Prostate gland (tissue), 2 donors: ENCODE results near the gene DTL.

Experiments used
- POLR2AphosphoS5 ChIP-seq: sonication (generic); formaldehyde crosslinking; IDR thresholded peaks from one replicate; pipeline ENCODE4 v1.6.1; 2017; ENCODE audit warnings: antibody characterized with exemption
- TF ChIP-seq, protein P1 (sequence below), 4 experiments: fragments of 200-600 bp in 2 of 4; fragments of 450-650 bp in 2 of 4; sonication (generic) in 2 of 4; IDR thresholded peaks; 1 replicate in 3 of 4; 2 replicates in 1 of 4; pipeline ENCODE4 v1.5.1; 2016 to 2019; ENCODE audit warnings: antibody characterized with exemption in 4 of 4, mild to moderate bottlenecking in 2 of 4, moderate library complexity in 2 of 4

DNA sequence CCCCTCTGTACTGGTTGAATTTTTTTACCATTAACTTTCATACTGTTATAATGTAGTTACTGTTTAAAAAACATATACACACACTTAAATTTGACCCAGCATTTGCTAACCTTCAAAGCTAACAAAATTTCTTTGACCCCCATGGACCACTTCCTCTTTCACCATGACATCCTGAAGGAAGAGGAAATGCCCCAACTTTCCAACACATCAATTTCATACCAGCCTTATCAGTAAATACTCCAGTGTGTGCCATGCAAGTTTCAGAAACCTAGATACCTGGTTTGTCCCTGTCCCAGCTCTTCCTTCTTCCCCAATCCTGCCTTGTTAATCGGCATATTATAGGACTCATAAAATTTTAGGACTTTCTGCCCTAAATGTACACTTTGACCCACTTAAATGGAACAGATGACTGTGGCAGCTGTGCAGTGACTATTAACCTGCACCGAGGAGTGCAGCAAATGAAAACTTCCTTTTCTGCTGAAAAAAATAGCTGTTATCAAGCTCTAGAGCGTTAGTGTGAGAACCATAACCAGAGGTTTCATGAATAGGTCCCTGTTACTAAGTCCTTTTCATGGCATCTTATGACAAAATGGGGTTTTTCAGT, 54.1 kb downstream of the DTL start:
- TF ChIP-seq, protein P1, sequence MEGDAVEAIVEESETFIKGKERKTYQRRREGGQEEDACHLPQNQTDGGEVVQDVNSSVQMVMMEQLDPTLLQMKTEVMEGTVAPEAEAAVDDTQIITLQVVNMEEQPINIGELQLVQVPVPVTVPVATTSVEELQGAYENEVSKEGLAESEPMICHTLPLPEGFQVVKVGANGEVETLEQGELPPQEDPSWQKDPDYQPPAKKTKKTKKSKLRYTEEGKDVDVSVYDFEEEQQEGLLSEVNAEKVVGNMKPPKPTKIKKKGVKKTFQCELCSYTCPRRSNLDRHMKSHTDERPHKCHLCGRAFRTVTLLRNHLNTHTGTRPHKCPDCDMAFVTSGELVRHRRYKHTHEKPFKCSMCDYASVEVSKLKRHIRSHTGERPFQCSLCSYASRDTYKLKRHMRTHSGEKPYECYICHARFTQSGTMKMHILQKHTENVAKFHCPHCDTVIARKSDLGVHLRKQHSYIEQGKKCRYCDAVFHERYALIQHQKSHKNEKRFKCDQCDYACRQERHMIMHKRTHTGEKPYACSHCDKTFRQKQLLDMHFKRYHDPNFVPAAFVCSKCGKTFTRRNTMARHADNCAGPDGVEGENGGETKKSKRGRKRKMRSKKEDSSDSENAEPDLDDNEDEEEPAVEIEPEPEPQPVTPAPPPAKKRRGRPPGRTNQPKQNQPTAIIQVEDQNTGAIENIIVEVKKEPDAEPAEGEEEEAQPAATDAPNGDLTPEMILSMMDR (IDR thresholded peaks at IDR 0.05) = no peak
- no peak for TF ChIP-seq POLR2AphosphoS5
